HG02852 (cell line): Measurements from ENCODE around the gene SYNE1.
"Not testable (repeated sequence)": the region's sequence is repeated elsewhere in the genome, so short reads cannot be mapped to it uniquely, and the experiment has no call there.

Source experiments
- ATAC-seq: cut with Tn5 transposase; IDR thresholded peaks from one replicate; pipeline ENCODE4 v1.9.1; 2021; ENCODE audit warnings: mild to moderate bottlenecking, moderate library complexity; ENCODE audit not compliant: unreplicated experiment

The SYNE1 gene

GRCh38 chr6:152492281-152492680 is 144.9 kb downstream of the SYNE1 start:
- not testable (repeated sequence) for ATAC-seq

DNA sequence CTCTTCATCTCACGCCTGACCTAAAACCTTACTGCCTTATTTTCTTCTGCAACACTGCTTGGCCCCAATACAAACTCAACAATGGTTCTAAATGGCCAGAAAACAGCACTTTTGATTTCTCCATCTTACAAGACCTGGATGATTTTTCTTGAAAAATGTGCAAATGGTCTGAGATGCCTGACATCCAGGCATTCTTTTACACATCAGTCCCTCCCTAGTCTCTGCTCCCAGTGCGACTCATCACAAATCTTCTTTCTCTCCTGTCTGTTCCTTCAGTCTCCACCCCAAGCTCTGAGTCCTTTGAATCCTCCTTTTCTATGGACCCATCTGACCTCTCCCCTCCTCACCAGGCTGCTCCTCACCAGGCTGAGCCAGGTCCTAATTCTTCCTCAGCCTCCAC is 145.7 kb downstream of the SYNE1 start:
- not testable (repeated sequence) for ATAC-seq

DNA sequence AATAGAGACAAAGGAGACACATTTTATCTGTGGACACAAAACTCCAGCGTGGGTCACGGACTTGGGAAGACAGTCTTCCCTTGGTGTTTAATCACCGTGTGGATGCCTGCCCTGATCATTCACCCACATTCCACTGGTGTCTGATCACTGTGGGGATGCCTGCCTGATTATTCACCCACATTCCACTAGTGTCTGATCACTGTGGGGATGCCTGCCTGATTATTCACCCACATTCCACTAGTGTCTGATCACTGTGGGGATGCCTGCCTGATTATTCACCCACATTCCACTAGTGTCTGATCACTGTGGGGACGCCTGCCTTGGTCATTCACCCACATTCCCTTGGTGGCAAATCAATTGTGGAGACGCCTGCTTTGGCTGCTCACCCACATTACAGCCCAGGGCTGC is 146.2 kb downstream of the SYNE1 start:
- not testable (repeated sequence) for ATAC-seq

DNA sequence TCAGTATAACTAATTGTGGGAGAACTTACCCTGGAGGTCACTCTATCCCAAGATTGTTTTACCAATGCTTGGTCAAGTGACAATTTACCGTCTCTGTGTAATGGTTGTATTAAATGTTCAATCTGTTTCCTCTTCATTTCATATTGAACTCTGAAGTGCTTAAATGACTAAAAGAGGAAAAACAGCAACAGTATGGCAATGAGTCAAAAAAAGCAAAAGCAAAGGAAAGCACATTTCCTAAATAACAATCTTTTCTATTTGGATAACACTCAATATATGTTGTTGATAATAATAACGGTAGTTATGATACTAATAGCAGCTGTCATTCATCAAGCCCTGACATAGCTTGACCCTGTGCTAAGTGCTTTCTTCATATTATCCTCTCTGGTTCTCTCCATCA is 152.4 kb downstream of the SYNE1 start:
- ATAC-seq, result no peak

DNA sequence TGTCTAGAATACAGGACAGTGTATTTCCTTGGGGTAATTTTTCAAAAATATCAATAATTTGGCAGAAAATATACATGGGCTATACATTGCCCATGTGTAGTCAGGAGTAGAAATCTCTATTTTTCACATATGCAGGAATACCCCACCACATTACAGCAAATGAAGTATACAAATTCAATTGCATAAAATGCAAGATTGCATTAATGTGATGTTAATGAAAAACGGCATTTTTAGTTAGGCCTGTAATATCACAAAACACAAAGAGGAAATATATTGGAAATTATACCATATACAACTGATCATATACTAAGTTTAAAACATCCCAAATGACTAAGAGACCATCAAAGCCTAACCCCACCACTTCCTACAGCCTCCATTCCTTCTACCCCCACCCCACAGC is 154.9 kb downstream of the SYNE1 start:
- no peak for ATAC-seq

DNA sequence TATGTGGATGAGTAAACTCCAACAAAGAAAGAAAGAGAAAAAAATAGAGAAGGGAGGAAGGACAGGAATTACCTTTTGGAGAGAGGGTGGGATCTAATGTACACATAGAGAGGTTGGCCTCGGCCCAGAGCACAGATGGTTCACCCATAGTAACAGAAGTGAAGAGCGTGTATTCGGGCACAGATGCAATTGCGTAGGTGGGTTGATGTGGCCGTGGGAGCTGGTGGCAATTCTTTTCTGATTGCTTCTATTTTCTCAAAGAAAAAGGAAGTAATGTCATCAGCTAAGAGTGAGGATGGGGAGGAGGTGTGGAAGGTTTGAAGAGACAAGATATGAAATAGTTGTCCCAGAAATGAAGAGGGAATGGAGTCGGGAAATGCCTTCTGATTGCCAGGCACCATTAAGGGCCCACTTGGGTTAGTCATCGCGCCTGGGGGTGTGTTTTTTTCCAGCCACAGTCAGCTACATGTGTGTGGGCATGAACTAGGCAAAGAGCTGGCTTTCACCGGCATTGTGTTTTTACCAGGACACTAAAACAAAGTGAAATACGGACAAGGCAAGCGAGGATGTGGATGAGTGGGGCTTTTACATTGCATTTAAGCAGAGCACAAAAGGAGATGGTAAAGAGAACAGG is 158.7 kb downstream of the SYNE1 start:
- ATAC-seq, result no peak

DNA sequence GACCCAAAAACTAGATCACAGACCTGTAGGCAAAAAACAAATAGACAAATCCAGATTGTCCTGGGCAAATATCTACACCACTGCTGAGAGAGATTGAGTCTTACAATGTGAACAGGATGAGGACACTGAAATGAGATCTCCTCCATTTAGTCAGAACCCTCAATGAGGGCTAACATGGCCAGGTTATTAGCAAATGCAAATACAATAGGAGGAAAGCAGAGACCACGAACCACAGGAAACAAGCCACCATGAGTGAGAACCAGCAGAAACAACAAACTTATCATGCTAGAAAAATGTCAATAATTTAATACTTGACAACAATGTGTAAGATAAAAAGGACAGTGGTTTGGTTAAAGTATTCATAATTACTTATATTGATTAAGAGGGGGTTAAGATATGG is 162.8 kb downstream of the SYNE1 start:
- no peak for ATAC-seq

GRCh38 chr6:152472325-152472724 is 164.8 kb downstream of the SYNE1 start:
- ATAC-seq, result no peak

DNA sequence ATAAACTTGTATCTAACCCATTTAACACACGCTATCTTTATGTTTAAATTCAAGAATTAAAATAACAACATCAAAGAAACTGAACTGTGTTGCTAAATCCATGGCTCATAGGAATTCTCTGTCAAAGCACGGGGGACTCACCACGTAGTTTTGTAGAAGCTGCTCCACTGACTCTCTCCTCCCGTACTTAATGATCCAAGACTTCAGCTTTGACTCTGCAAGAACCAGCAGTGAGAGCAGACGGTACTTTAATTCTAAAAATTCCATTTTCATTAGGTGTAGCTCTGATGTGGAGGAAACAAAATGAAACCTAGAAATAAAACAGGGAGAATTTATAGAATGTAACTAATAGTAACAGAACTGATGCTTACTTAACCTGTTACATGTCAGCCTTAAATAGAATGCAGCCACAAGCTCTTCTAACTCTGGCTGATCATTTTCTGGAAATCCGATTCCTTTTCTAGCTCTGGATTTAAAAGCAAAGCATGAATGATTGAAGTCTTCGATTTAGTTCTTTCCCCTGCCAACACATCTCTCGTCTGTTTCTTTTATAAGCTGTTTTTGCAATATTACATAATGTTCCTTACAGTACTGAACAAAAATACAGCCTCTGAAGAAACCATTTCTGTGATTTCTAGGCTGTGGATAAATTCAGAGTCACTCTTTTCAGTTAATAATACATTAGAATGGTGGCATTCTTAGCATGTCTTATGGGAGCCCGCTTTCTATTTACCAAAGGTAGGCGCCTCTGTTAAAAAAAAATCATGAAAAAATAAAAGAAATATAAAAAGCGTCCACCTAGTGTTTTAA is 165.5 kb downstream of the SYNE1 start:
- no peak for ATAC-seq

- no peak for ATAC-seq
Measured at GRCh38 chr6:152463164-152463563, 174.0 kb downstream of the SYNE1 start.

DNA sequence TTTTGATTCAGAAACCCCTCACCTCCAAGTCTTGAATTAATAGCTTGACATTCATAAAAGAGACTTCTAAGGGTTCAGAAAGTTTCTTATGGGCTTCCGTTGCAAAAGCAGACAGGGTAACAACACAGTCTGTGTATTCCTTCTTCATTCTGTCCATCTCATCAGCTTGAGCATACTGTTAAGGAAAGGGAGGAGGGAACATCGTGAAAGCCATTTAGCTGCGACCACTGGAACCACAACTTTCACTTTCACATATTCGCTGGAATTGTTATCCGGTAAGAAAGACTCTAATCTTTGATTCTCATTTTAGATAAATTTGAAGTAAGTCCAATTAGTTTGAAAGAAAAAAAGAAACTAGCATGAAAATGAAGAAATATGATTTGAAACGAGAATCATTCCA is 174.4 kb downstream of the SYNE1 start:
- ATAC-seq, result no peak

- ATAC-seq, result no peak
Measured at GRCh38 chr6:152461556-152461955, 175.6 kb downstream of the SYNE1 start.

DNA sequence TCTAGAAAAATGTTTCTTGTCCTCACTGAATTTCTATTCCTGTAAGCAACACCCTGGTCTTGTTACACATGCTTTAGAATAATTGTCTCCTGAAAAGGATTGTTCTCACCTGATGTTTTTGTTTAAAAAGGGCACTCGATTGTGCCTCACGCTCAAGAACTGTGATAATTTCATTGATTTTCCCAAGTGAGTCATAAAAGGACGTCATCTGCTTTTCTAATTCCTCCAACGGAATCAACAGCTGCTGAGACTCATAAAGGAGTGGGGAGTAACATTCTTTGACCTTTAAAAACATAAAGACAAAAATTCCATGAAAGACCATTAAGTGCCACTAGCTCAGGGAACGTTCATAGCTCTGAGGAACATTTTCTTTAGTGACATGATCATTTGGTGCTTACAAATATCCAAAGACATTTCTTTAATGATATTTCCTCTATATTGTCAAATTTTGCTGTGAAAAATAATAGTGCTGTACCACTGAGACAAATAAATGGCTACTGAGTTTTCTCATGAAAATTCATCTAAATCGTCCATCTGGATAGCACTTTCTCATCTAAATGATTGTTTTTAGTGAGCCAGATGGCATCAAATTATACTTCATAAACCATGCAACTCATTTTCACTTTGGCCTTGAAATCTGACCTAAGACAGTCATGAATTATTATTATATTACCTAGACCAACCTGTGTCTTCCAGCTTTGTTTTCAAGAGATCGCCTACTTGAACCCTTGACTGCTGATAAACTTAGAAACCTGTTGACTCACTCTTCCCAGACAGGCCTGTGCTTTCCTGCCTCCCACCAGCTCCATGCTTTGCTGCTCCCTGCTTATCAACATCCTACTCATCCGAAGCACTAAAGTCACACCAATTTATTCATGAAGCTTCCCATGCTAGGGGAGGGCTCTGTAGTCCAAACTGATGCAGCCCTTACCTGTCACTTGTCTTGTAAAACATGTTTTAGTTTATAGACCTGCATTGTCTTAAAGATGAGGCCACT is 178.2 kb downstream of the SYNE1 start:
- ATAC-seq, result no peak

DNA sequence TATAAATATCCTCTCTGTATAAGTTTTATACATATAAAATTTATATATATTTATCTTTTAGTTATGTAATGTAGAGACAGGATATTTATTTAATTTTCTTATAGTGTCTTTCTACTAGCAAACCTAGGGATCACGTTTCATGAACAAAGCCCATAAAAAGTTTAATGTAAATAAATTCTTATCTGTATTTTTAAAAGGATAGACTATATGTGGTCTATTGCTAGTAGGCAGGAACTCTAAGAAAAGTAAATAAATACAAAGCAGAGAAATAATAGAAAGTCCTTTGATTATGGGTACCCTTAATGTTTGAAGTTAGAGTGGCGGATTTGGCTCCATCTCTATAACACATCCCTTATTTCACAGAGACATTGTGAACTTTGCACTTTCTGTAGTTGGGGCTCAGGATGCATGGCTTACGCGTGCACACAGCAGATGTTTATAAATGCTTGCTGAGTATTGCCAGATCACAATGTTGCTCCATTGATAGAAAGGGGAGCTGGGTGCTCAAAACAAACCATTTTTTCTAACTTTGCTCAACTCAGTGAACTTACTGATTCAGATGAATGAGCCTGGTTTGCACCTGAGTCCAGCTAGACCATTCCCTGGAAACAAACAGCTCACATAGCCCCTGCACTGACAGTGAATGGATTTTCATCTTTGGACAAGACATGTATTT is 179.1 kb downstream of the SYNE1 start:
- no peak for ATAC-seq

GRCh38 chr6:152454003-152454402 is 183.2 kb downstream of the SYNE1 start:
- no peak for ATAC-seq

DNA sequence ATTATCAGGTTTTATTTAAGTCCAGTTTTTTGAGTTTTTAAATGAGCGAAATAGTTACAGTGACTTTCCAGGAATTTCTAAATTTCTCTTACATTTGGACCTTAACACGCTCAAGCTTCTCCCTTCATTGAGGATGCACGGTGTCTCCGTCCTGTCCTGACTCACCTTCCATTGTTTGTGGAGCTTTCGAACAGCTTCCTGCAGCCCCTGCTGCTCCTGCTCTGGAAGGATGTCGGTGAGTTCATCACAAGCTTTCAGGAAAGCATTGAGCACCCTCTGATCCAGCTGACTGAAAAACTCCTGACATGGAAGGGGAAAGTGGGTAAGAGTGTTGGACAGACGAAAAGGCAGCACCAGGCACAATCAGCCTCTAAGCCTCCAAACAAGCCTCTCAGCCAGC is 183.7 kb downstream of the SYNE1 start:
- ATAC-seq, result no peak

GRCh38 chr6:152452639-152453038 is 184.5 kb downstream of the SYNE1 start:
- ATAC-seq, result no peak

DNA sequence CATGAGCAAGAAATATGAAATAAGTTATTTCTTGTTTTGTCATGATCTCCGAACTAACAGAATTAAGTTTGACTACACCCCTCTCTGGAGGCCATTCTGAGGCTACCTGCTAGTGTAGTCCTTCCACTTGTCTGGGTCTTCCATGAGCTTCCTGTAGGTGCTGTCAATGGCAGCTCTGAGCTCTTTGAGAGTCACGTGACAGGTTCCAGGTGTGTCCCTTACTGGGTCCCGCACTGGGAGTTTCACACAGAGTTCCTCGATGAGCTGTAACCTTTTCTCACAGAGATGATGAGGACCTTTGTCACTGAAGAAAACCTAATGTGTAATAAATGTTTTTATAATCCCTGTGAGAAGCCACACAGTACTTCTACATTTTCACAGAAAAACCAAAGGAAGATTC is 186.6 kb downstream of the SYNE1 start:
- no peak for ATAC-seq

GRCh38 chr6:152441902-152442301 is 195.3 kb downstream of the SYNE1 start:
- ATAC-seq, result no peak

- no peak for ATAC-seq
Measured at GRCh38 chr6:152435816-152436215, 201.3 kb downstream of the SYNE1 start.

DNA sequence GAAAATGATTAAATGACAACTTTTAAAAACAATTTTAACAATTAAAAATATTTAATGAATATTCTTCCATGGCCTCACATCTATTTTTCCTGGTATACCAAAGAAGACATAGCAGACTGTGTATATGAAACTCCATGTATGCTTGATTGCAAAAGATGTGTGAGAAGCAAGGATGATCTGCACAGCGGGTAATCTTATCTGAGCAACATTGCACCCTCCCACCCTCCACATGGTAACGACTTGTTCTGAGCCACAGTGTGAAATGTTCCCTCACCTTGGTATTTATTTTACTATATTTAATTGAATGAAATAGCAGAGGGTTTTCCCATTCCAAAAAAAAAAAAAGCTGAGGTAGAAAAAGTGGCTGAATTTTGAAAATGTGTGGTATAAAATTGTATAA is 204.4 kb downstream of the SYNE1 start:
- ATAC-seq, result no peak
